HTR-8/SVneo (cell line): Measurements from ENCODE around the gene TBC1D8.

Experiments
- DNase-seq: peaks from one replicate; pipeline ENCODE4 v3.0.0; 2011; ENCODE audit warnings: low spot score, mixed read lengths; ENCODE audit not compliant: insufficient read length
- FAIRE-seq: peaks from 2 replicates; lab custom pipeline; 2011; peaks lifted over from hg19 to GRCh38; lab: Jason Lieb, UNC

Gene TBC1D8

GRCh38 chr2:101114268-101114783 lies 36.9 kb downstream of the TBC1D8 start:
- FAIRE-seq (no peak), DNase-seq (no peak)

DNA sequence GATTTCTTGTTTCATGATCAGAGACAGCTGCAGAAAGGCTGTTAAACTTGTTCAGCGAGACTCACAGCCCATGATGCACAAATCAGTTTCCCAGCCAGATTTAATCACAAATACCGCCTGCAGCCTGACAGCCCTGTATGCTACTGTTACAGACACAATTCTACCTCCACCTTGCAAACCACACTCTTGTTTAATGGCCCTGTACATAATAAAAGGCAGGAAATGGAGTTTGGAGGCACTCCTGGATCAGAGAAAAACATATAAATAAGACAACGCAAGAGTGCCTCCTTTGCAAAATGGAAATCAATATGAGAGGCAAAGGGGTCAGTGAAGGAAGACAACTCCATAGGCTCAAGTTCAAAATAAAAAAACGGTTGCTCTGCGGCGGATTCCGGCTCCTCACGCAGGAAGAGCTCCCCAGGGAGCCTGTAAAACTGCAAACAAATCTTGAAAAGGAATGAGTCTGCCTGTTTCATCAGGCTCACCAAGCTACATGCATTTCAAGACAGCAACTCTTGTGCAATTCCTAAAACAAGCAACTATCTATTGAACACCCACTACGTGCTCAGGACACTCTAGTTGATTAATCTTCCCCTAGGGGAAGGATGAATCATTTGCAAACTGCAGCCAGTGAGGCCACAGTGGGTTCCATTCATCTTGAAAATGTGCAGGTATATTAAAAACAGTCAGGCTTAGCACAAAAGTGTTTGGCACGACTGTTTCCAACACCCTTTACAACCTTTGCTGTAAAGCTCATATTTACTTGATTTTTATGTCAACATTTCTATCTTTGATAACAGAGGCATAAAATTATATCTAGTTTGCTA lies 37.5 kb downstream of the TBC1D8 start:
- DNase-seq (no peak), FAIRE-seq (no peak)

- no peak for FAIRE-seq
- no peak for DNase-seq
These were observed 38.4 kb downstream of the TBC1D8 start for GRCh38 chr2:101112772-101113157.

DNA sequence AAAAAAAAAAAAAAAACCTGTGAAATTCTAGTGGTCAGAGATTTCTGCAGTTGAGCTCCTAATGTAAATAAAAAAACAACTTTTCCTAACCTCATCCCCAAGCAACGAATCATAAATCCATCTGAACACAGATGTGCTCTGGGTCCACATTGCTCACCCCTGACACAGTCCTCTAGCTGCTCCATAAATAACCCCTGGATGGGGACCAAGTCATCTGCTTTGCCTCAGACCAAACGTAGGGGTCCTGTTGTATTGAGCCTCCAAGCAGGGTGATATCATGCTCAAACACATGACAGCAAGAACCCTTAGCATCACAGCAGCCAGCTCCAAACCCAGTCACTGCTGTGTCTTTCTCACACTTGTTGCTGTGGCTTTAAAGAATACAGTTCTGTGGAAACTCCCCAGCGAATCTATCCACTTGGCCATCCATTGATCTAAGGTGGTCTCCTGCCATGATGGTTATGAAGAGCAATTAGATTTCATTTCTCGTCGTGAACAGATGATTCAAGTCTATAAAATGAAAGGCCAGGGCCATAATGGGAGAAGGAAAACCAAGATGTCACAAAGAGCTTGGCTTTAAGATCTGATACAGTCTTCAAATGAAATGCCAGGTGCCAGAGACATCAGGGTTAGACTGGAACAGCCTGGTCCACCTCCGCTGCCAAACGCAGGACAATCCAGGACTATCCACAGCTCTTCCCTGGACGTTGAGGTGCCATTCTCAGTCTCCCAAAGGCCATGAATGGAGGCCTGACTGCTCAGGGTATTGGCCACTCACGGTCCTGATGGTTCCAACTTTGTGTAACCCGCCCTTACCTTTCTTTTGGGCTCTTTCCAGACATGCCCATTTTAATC lies 39.0 kb downstream of the TBC1D8 start:
- FAIRE-seq (no peak), DNase-seq (peak; percentile 50)

- DNase-seq (no peak), FAIRE-seq (no peak)
These were observed 39.8 kb downstream of the TBC1D8 start for GRCh38 chr2:101111262-101111838.

GRCh38 chr2:101109451-101110118 lies 41.6 kb downstream of the TBC1D8 start:
- FAIRE-seq (no peak), DNase-seq (no peak)

DNA sequence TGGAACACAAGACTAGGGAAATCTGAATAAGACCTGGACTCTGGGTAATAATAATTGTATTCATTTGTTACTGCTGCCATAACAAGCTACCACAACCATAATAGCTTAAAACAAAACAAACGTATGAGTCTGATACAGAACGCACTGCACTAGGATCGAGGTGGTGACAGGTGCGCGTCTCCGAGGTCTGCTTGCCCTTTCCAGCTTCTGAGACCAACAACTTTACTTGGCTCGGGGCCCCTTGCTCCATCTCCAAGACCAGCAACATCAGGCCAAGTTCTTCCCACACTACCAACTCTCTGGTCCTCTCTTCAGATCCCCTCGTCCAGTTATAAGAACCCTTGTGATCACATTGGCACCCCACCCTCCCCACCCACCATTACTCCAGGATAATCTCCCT lies 42.8 kb downstream of the TBC1D8 start:
- no peak for FAIRE-seq
- no peak for DNase-seq

- FAIRE-seq, result no peak
- no peak for DNase-seq
These were observed 43.9 kb downstream of the TBC1D8 start for GRCh38 chr2:101107241-101107640.

- no peak for DNase-seq
- no peak for FAIRE-seq
These were observed 44.6 kb downstream of the TBC1D8 start for GRCh38 chr2:101106453-101107181.

- FAIRE-seq (no peak), DNase-seq (no peak)
These were observed 45.5 kb downstream of the TBC1D8 start for GRCh38 chr2:101105654-101106053.

- no peak for DNase-seq
- FAIRE-seq, result no peak
These were observed 53.5 kb downstream of the TBC1D8 start for GRCh38 chr2:101097638-101098037.

DNA sequence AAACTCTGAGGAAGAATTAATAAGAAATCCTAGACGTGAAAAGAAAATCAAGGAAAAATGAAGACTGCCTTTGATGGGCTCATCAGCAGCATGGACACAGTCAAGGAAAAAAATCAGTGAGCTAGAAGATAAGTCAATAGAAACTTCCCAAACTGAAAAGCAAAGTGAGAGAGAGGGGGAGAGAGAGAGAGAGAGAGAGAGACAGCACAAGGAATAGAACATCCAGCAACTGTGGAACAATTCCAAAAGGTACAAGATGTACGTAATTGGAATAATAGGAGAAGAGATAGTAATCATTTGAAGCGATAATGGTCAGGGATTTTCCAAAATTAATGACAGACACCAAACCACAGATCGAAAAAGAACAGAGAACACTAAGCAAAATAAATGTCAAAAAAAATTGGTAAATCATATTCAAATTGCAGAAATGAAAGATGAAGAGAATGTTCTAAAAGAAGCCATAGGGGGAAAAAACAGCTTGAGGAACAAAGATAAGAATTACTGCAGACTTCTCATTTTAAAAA lies 54.5 kb downstream of the TBC1D8 start:
- DNase-seq (no peak), FAIRE-seq (no peak)

DNA sequence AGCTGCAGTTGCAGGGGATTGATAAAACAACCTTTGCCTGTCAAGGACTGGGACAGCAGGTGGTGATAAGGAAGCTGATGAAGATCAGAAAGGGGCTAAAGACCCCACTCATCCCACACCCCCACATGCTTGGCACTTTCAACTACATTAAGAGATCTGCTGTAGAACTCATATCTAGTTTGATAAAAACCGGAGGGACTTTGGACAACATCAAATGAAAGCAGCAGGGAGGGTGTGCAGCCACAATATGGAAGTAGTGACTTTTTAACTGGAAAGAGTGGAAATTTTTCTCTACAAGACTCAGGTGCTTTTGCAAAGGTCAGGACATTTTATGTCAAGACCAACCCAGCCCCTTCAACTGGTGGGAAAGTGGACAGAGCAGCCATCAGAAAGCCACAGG lies 56.8 kb downstream of the TBC1D8 start:
- FAIRE-seq (no peak), DNase-seq (no peak)

- no peak for FAIRE-seq
- no peak for DNase-seq
These were observed 61.0 kb downstream of the TBC1D8 start for GRCh38 chr2:101089942-101090799.

DNA sequence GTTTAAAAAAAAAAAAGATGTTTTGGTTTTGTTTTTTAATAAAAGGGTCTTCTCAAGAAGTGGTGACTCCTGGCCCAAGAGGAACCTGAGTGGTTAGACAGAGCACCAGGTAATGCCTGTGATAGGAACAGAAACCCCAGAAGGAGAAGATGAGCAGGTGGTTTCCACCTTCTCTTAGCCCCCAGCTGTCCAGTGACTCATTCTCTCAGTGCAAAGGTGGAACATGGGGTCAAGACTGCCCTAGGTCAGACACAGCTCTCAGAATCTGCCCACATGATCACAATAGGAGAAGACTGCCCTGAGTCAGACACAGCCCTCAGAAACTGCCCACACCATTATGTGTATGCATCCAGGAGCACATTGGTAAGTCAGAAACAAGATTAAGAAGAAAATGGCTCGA lies 61.8 kb downstream of the TBC1D8 start:
- DNase-seq, result no peak
- FAIRE-seq, result no peak

GRCh38 chr2:101087638-101088037 lies 63.5 kb downstream of the TBC1D8 start:
- FAIRE-seq (no peak), DNase-seq (no peak)

GRCh38 chr2:101083613-101084012 lies 67.6 kb downstream of the TBC1D8 start:
- DNase-seq (no peak), FAIRE-seq (no peak)

- FAIRE-seq (no peak), DNase-seq (no peak)
These were observed 68.2 kb downstream of the TBC1D8 start for GRCh38 chr2:101082998-101083397.
